ENCODE results near the gene HACD2.

GRCh38 chr3:123559040-123559861 is 25.6 kb downstream of the HACD2 start:
- TF ChIP-seq EP300 (IDR thresholded peaks at IDR 0.05) (no peak), POLR2AphosphoS5 (IDR thresholded peaks at IDR 0.05) (no peak), POLR2A (IDR thresholded peaks at IDR 0.05) (no peak), CTCF (IDR thresholded peaks at IDR 0.05) (peak in 5 of 7 experiments; percentile 27 to 77 (median 65))

All from stomach (tissue), 4 donors.